Fibroblast of the aortic adventitia (primary cell): ENCODE measurements around the gene ADAM12. TPM values are rescaled to one million over a fixed set of nuclear protein-coding genes. Genes with fewer than 3 reads are reported as not detected.
A peak's percentile ranks its signal among the peaks of the same experiment; 100 is the strongest.

Experiments used
- DNase-seq: peaks from one replicate; pipeline ENCODE4 v3.0.0-alpha.2; 2010; ENCODE audit warnings: low read depth
- H3K4me3 ChIP-seq: 2 replicates; pipeline ENCODE4 v1.5.1; 2011; ENCODE audit warnings: low read depth, mild to moderate bottlenecking, control low read depth, low read length, moderate library complexity
- CTCF ChIP-seq: IDR thresholded peaks from 2 replicates; pipeline ENCODE4 v1.5.1; 2011; ENCODE audit warnings: mild to moderate bottlenecking, low read length, control low read depth, inconsistent platforms; ENCODE audit not compliant: insufficient read depth
- total RNA-seq: library from RNA; depleted of rRNA; stranded (reverse); fragments of >200 nt; gene quantifications from 2 replicates; pipeline ENCODE4 v1.2.3, GENCODE V29; 2012; ENCODE audit warnings: low replicate concordance

The ADAM12 gene
- total RNA-seq, 1 donor, result 82.7 TPM

- no peak overlapping the region for H3K4me3 ChIP-seq
- no peak for TF ChIP-seq CTCF
- peak; percentile 86 for DNase-seq
Observed at GRCh38 chr10:126059076-126059826, 329.0 kb downstream of the ADAM12 start.

DNA sequence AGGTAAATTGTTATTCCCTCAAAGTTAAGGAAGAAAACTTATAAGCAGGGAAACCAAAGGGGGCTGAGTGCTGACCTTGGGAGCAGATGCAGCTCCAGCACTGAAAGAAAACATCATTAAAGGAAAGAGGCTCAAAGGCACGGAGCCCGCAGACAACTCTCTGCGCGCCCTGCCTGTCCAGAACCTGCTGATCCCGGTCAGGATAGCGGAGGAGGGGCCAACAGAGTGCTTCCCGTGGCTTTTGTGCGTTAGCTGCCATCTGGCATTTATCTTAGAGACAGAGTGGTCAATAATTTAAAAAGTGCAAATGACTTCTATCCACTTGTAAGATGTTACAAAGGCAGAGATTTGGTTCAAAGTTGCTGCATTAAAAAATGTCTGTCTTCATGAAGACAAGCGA lies 329.8 kb downstream of the ADAM12 start:
- no peak for DNase-seq
- TF ChIP-seq CTCF, result no peak
- no peak overlapping the region for H3K4me3 ChIP-seq

GRCh38 chr10:126058104-126058503 lies 330.2 kb downstream of the ADAM12 start:
- no peak for TF ChIP-seq CTCF
- no peak overlapping the region for H3K4me3 ChIP-seq
- DNase-seq, result no peak

DNA sequence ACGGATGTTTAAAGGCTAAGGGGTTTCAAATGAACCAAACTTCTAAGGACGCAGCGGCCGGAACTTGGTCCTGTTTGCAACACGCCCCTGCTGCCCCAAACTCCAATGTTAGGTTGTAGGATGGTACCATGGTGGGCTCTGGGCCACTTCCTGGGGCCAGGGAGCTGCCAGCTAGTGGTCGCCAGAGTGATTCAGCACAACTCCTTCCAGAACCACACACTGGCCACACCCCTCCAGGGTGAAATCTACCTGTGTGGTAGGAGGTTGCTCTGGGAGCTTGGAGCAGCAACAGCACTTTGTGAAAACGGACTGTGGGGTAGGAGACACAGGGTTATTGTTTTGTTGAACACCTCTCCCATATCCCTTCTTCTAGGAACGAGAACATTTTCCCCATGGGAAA lies 330.8 kb downstream of the ADAM12 start:
- DNase-seq, result no peak
- no peak overlapping the region for H3K4me3 ChIP-seq
- no peak for TF ChIP-seq CTCF

DNA sequence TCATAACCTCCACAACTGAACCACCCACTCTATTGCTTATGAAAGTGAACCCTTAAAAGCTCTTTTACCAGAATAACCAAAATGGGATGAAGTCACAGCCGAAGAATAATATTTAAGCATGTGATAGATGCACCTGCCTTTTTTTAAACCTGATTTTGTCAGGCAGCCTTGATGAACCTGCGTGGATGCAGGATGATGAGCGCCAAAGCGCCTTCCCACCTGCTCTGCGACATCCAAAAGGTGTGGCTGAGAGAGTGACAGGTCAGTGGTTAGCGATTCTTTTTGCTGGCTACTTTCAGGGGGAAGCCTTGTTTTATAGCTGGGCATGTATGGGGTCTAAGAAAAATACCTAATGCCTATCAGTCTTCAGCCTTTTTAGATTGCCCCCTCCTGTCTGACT lies 334.1 kb downstream of the ADAM12 start:
- DNase-seq, result no peak
- H3K4me3 ChIP-seq, result no peak overlapping the region
- TF ChIP-seq CTCF, result no peak

DNA sequence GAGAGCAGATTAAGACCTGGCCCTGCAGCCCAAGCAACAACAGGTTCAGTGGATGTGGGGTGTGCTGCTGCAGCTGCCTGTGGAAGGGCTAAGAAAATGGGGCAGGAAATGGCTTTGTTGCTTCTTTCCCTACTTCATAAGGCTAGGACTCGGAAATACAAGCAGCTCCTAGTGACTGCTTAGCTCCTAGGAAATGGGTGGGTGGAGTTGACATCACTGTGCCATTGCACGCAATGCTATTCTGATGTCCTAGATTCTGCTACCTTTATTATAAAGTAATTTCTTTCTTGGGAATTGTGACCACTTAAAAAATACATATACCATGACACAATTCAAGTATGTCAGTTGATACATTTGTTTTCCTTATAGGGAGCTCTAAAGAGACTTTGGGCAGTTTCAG lies 336.1 kb downstream of the ADAM12 start:
- DNase-seq, result no peak
- H3K4me3 ChIP-seq, result no peak overlapping the region

More for the DNA sequence above, 336.1 kb downstream of the ADAM12 start:
- TF ChIP-seq CTCF, result no peak
